Keratinocyte (primary cell): Measurements from ENCODE around the gene TMPRSS3.

Experiments used
- CTCF ChIP-seq, 3 experiments: IDR thresholded peaks in 1 of 3; conservative IDR thresholded peaks in 1 of 3; optimal IDR thresholded peaks in 1 of 3; 2 replicates in 2 of 3; 3 replicates in 1 of 3; pipeline versions ENCODE3 to v1.5.1; 2011; ENCODE audit warnings: low read length in 3 of 3, mild to moderate bottlenecking in 3 of 3, moderate library complexity in 2 of 3, control low read depth in 1 of 3, inconsistent platforms in 1 of 3; ENCODE audit not compliant: insufficient read depth in 2 of 3; ENCODE audit errors: extremely low read depth in 1 of 3
- EZH2 ChIP-seq: IDR thresholded peaks from one replicate; pipeline ENCODE4 v1.6.1; 2012; ENCODE audit warnings: inconsistent platforms, mild to moderate bottlenecking, low read length, moderate library complexity

GRCh38 chr21:42403611-42404231, 7.9 kb upstream of the TMPRSS3 start, which contains the start of gene UBASH3A:
- TF ChIP-seq CTCF (optimal IDR thresholded peaks at IDR 0.05 in 1 of 3, IDR thresholded peaks at IDR 0.05 in 1 of 3, conservative IDR thresholded peaks at IDR 0.05 in 1 of 3; ENCODE audit: extremely low read depth in 1 of 3, insufficient read depth in 2 of 3, low read length in 3 of 3) (no peak), EZH2 (no peak)
